ENCODE data around the gene ZBED5.
"Not testable (repeated sequence)": the region's sequence is repeated elsewhere in the genome, so short reads cannot be mapped to it uniquely, and the experiment has no call there.

ZBED5 gene

GRCh38 chr11:10836884-10837283 lies 21.0 kb downstream of the ZBED5 start:
- not testable (repeated sequence) for DNase-seq

- DNase-seq, result no peak
Measured at GRCh38 chr11:10829139-10829538, 28.7 kb downstream of the ZBED5 start.

DNA sequence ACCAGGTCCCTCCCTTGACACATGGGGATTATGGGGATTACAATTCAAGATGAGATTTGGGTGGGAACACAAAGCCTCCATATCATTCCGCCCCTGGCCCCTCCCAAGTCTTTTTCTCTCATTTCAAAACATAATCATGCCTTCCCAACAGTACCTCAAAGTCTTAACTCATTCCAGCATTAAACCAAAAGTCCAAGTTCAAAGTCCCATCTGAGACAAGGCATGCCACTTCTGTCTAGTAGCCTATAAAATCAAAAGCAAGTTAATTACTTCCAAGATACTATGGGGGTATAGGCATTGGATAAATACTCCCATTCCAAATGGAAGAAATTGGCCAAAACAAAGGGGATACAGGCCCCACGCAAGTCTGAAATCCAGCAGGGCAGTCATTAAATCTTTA lies 29.5 kb downstream of the ZBED5 start:
- no peak for DNase-seq

DNA sequence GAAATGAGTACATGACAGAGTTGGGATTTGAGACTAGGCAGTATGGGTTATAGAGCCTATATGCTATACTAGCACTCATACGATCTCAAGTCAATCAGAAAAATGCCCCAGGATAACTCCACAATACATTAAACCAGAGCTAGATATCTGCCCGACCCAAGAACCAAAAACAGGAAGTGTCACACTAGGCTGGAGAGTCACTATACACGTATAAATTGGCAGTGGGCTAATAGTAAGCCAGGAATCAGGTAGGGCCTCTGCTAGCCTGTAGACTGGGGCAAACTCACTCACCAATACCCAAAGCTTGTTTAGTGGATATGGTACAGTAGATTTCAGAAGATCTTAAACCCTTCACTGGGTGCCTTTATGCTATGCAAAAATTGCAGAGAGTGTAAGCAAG lies 33.0 kb downstream of the ZBED5 start:
- DNase-seq, result no peak

DNA sequence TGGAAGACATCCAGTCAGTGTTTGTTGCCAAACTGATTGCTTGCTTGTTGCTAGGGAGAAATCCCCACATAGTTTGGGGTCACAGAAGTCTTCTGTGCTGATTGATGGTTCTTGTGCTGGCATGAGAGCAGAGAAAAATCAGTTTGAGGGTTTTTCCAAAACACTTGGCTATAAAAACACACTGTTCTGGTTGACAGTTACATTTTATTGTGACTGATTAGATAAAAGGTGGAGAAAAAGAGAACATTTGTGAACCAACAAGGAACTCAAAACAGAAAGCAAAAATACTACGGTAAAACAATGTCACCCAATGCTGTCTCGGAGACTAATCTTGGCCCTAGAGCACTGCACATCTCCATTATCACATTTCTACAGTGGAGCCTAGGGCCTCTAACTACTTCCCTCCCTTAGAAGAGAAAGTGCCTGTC lies 34.7 kb downstream of the ZBED5 start:
- DNase-seq, result no peak

GRCh38 chr11:10822491-10822890 lies 35.4 kb downstream of the ZBED5 start:
- not testable (repeated sequence) for DNase-seq

- peak; percentile 93 for DNase-seq
Measured at GRCh38 chr11:10818594-10818993, 39.3 kb downstream of the ZBED5 start.

- DNase-seq, result no peak
Measured at GRCh38 chr11:10813945-10814344, 43.9 kb downstream of the ZBED5 start.

DNA sequence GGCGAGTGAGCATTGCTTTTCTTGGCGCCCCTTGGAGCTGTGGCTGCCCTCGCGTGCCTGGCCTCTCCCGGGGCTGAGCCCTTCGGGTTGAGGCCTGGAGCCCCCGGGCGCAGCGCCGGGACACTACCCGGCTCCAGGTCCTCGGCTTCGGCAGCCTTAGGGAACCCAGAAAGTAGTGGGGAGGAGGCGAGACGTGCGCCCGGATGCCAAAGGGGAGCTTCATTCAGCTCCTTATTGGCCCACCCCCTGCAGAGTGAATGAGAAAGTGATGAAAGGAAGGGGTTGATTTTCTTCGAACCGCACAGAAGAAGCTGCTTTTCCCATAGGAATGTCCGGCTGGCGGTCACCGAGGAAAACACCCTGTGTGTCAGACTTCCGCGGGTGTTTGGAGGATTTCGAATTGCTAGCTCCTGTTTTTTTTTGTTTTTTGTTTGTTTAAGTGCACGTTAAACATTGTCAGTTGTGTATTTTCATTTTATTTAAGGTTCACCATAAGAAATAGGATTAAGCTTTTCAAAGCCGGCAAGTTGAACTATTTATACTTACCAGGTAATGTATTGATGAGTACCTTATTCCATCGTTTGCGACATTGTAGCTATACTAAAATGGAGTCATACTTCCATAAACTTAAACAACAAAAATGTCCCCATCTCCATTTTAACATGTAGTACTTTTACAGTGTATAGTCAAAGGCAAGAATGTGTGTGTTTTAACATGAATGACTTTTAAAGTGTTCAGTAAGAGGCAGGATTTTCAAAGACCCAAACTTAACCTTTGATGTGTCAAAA lies 48.3 kb downstream of the ZBED5 start:
- peak; percentile 92 for DNase-seq

DNA sequence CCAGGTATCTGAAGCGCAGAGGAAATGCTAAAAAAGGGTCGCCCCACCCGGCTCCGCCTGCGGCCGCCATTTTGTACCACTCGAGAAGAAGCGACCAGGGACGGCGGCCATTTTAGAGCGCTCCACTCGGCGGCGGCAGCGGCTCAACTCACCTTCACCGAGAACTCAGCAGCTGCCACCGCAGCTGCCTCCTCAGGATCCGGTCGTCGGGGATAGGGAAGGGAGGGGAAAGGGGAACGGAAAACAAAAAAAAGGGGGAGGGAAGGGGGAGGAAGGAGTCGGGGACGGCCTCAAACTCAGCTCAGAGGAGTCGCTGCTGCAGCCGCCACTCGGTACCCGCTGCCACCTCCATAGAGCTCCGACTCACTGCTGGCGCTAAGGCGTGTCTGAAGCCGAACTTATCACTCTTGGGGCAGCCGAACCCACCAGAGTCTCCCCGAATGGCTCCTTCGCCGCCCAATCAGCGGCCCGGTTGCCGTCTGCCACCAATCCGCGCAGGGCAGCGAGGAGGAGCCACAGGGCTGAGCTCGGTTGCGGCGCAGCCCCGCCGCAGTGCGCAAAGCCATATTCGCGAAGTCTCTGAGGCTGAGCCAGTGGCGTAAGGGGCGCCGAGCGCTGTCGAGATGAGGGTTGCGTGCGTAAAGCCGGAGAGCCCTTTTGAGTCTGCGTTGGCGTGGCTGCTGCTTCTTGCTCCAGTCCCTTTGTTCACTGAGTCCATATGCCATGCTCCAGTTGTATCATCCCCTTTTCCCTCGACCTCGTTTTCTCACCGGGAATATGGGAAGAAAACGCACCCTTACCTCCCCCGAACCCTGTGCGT lies 49.1 kb downstream of the ZBED5 start, which contains the start of gene EIF4G2:
EIF4G2 (minus strand) TSS at position 374 of the 820 bp plus-strand sequence.
- DNase-seq, result peak; percentile 99

DNA sequence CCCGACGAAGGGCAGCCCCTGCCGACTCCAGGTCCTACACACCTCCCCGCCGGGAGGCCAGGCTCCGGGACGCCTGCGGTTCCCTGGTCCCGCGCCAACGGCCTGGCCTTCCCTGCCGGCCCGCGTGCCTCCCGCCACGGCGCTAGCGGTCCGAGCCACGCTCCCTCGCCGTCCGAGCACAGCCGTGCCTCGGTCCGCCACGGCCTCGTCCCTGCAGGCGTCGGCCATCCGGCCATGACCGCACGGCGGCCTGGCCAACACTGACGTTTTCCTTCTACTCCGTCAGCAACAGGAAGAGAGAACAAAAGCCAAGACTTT lies 49.7 kb downstream of the ZBED5 start:
- no peak for DNase-seq

DNA sequence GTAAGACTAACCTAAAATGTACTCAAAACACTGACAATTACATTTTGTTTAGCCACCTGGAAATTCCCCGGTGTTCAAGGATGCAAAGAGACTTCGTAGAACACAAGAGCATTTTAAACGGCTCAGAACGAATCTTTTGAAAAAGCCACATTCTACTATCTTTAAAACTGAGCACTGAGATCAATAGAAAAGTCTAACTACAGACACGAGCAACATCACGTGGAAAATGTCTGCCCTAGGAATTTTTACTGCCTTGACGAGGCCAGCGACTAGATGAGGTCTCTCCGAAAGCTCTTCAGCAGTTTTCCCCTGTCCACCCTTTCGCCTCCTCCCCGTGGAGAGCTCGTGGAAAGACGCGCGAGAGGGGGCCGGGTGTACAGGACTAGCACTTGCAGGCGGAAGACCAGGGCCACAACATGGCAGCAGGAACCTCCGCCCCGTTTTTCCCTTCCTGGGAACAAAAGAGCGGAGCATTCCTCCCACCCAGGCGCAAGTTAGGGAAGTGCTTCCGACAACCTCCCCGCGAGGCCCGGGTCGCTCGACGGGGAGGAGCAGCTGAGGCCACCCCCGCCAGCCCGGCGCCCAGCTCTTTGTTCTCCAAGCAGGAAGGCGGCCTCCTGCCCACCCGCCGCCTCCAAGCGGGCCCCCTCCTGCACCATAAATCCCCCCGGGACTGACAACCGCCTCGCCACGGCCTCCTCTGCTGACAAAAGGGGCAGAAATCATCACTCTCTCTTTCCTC lies 50.2 kb downstream of the ZBED5 start:
- peak; percentile 61 for DNase-seq

DNA sequence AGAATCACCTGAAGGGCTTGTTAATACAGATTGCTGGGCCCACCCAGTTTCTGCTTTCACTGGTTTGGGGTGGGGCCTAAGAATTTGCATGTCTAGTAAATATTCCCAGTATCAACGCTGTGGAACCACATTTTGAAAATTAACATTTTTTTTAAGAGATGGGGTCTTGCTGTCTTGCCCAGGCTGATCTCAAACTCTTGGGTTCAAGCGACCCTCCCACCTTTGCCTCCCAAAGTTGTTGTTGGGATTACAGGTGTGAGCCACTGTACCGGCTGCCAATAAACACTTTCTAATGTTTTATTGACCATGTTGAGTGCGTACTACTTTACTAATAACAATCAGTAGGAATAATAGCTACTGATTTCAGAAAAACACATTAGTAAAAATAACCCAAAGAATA lies 51.6 kb downstream of the ZBED5 start:
- no peak for DNase-seq

DNA sequence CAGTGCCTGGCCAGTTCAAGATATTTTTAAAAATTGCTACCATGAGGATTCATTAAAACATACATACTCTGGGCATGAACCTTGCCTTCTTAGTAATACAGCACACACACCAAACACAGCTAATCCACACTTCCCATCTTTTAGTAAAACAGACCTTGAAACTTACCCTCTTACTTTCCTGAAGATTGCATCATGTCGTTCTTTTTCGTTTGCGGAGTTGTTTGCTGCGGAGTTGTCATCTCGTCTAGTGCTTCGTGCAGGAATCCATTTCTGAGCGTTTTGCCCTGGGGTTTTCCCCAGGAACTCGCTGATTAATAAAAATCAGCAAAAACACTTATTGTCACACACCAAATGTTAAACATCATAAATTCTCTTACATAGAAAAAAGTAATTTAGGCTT lies 52.1 kb downstream of the ZBED5 start:
- no peak for DNase-seq

GRCh38 chr11:10803676-10804075 lies 54.2 kb downstream of the ZBED5 start:
- DNase-seq, result no peak

Data from fibroblast of skin of back (primary cell).